Activated naive CD8-positive, alpha-beta T cell (primary cell): Measurements from ENCODE around the gene WDFY3.

ENCODE experiments used
- H3K27ac Mint-ChIP-seq: one replicate; pipeline ENCODE4 v1.8.0; 2021; ENCODE audit warnings: mixed read lengths
- H3K27me3 Mint-ChIP-seq: one replicate; pipeline ENCODE4 v1.8.0; 2021; ENCODE audit warnings: mixed read lengths
- H3K36me3 Mint-ChIP-seq: one replicate; pipeline ENCODE4 v1.8.0; 2021; ENCODE audit warnings: mixed read lengths
- H3K4me1 Mint-ChIP-seq: one replicate; pipeline ENCODE4 v1.8.0; 2021; ENCODE audit warnings: low read depth, mixed read lengths
- H3K4me3 Mint-ChIP-seq: one replicate; pipeline ENCODE4 v1.8.0; 2021; ENCODE audit warnings: mild to moderate bottlenecking, mixed read lengths
- H3K9me3 Mint-ChIP-seq: one replicate; pipeline ENCODE4 v1.8.0; 2021; ENCODE audit warnings: low read depth, mixed read lengths

WDFY3 gene

GRCh38 chr4:84958434-84958833, 8.1 kb downstream of the WDFY3 start:
- Mint-ChIP-seq H3K9me3 (no peaks in the 10 kb centered on the region), H3K27ac (no peak overlapping the region), H3K27me3 (peaks cover 10% of the 10 kb centered on the region), H3K36me3 (no peaks in the 10 kb centered on the region), H3K4me1 (no peaks in the 10 kb centered on the region), H3K4me3 (no peak overlapping the region)

DNA sequence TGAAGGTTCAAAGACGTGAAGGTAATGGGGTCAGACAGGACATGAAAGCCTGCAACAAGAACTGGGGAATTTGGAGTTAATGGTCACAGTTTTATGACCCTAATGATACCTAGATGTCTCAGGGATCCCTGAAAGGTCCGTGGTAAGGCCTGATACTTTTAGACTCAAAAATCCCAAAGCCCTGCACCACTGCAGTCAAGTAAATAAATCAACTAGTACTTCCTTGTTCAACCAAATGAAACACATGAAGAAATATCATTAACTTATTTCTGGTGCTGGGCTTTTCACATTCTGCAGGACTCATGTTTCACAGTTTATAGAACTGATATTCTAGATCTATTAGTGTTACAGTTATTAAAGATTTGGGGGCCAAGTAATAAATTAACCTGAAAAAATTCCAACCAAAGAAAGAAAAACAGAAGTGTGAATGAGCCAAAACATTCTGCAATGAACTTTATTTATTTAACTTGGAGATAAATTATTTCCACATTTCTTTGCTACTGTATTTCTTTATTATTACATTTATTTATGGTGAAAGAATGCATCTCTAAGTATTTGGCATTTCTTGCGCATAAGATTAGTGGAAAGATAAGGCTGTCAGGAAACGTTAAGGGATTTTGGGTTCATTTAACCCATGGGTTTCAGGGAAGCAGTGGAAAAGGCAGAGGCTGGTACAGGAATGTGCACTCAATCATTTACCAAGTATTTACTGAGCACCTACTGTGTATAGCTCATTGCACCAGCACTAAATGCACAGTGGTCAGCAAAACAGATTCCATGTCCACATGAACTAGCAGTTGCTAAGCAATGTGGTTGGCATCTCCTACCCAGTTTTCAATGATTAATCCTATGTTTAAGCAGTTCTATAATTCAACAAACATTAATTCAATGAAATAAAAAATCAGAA, 8.7 kb downstream of the WDFY3 start:
- Mint-ChIP-seq H3K27ac (no peak overlapping the region), H3K36me3 (no peaks in the 10 kb centered on the region), H3K4me3 (no peak overlapping the region), H3K27me3 (peaks cover 10% of the 10 kb centered on the region), H3K4me1 (no peaks in the 10 kb centered on the region), H3K9me3 (no peaks in the 10 kb centered on the region)

GRCh38 chr4:84956014-84956413, 10.5 kb downstream of the WDFY3 start:
- Mint-ChIP-seq H3K27ac (no peak overlapping the region), H3K36me3 (no peaks in the 10 kb centered on the region), H3K9me3 (no peaks in the 10 kb centered on the region), H3K4me3 (no peak overlapping the region), H3K27me3 (peaks cover 6% of the 10 kb centered on the region), H3K4me1 (no peaks in the 10 kb centered on the region)

GRCh38 chr4:84954982-84955567, 11.4 kb downstream of the WDFY3 start:
- H3K36me3 Mint-ChIP-seq = no peaks in the 10 kb centered on the region
- no peak overlapping the region for H3K4me3 Mint-ChIP-seq
- H3K4me1 Mint-ChIP-seq = no peaks in the 10 kb centered on the region
- H3K27me3 Mint-ChIP-seq = peaks cover 3% of the 10 kb centered on the region
- H3K9me3 Mint-ChIP-seq = no peaks in the 10 kb centered on the region
- H3K27ac Mint-ChIP-seq = no peak overlapping the region

GRCh38 chr4:84952776-84953175, 13.7 kb downstream of the WDFY3 start:
- Mint-ChIP-seq H3K4me1 (no peaks in the 10 kb centered on the region), H3K36me3 (no peaks in the 10 kb centered on the region), H3K9me3 (no peaks in the 10 kb centered on the region), H3K27me3 (no peaks in the 10 kb centered on the region), H3K4me3 (no peak overlapping the region), H3K27ac (no peak overlapping the region)

DNA sequence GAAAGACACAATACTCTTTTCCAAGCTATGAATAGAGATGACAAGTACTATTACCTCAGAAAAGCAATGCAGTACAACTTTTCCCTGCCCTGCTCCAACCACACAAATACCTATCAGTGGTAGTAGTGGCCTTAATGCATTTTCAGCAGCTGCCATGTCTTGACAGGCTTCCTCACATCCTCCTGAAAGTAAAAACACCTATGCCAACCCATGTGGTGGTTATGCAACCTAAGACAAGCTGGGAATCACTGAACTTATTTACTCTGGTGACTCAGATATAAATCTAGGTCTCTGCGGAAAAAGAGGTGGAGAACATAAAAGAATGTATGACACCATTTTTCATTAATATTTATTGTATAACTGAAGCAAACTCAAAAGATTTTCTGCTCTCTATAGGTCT, 14.5 kb downstream of the WDFY3 start:
- Mint-ChIP-seq H3K36me3 (no peaks in the 10 kb centered on the region), H3K4me1 (no peaks in the 10 kb centered on the region)

GRCh38 chr4:84948056-84948455, 18.4 kb downstream of the WDFY3 start:
- Mint-ChIP-seq H3K27ac (no peak overlapping the region), H3K9me3 (peaks cover under 1% of the 10 kb centered on the region), H3K36me3 (no peaks in the 10 kb centered on the region), H3K27me3 (peaks cover 2% of the 10 kb centered on the region), H3K4me1 (no peaks in the 10 kb centered on the region), H3K4me3 (no peak overlapping the region)

More for the DNA sequence above, 14.5 kb downstream of the WDFY3 start:
- no peak overlapping the region for H3K4me3 Mint-ChIP-seq
- H3K27me3 Mint-ChIP-seq = no peaks in the 10 kb centered on the region
- H3K9me3 Mint-ChIP-seq = no peaks in the 10 kb centered on the region
- H3K27ac Mint-ChIP-seq = no peak overlapping the region

GRCh38 chr4:84944947-84945346, 21.5 kb downstream of the WDFY3 start:
- Mint-ChIP-seq H3K9me3 (peaks cover 9% of the 10 kb centered on the region), H3K4me3 (no peak overlapping the region), H3K4me1 (no peaks in the 10 kb centered on the region), H3K27me3 (peaks cover 2% of the 10 kb centered on the region), H3K27ac (no peak overlapping the region), H3K36me3 (peaks cover 4% of the 10 kb centered on the region)

DNA sequence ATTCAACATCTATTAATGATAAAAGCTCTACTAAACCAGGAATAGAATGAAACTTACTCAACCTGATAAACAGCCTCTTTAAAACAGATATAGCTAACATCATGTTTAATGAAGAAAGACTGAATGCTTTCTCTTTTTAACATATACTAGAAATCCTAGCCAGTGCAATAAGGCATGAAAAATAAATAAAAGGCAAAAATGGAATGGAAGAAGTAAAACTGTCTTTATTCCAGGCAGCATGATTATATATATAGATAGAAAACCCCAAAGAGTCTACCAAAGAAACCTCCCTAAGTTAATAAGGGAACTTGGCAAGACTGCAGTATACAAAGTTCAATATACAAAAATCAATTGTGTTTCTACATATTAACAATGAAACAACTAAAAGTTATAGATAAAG, 25.5 kb downstream of the WDFY3 start:
- no peaks in the 10 kb centered on the region for H3K4me1 Mint-ChIP-seq
- H3K36me3 Mint-ChIP-seq = peaks cover 4% of the 10 kb centered on the region
- no peak overlapping the region for H3K27ac Mint-ChIP-seq
- no peaks in the 10 kb centered on the region for H3K27me3 Mint-ChIP-seq
- peaks cover 12% of the 10 kb centered on the region for H3K9me3 Mint-ChIP-seq
- H3K4me3 Mint-ChIP-seq = no peak overlapping the region

DNA sequence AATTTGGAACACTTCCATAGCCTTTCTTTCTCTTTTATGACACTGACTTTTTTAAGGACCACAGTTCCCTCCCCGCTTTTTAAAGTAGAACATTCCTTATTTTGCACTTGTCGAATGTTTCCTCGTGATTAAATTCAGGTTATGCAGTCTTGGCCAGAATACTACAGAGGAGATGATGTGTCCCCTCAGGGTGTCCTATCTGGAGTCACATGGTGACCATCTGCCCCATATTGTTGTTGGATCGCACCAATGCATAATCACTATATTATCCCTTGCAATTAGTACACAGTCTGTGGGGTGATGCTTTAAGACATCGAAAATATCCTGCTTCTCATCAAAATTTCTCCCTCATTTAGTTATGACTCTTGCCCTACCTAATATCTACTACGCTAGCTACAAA, 27.4 kb downstream of the WDFY3 start:
- no peak overlapping the region for H3K27ac Mint-ChIP-seq
- H3K27me3 Mint-ChIP-seq = peaks cover 2% of the 10 kb centered on the region
- H3K9me3 Mint-ChIP-seq = peaks cover 12% of the 10 kb centered on the region
- no peak overlapping the region for H3K4me3 Mint-ChIP-seq
- peaks cover 4% of the 10 kb centered on the region for H3K36me3 Mint-ChIP-seq
- H3K4me1 Mint-ChIP-seq = no peaks in the 10 kb centered on the region

DNA sequence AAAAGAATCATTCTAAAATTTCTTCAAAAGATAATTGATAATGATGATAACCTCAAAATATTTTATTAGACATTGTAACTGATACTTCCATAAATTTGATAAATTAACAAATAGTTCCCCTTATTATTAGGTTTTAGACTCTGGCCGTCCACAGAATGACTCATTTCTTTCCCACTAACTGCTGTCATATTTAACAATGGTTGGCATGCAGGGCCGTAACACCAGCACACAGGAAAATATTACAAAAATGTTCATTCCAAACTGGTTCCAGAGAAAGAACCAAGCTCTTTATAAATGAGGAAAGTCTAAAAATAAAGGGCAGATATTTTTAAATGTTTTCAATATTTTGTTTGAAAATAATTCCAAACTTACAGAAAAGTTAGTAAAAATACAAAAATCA, 28.2 kb downstream of the WDFY3 start:
- Mint-ChIP-seq H3K4me1 (no peaks in the 10 kb centered on the region), H3K36me3 (peaks cover 4% of the 10 kb centered on the region), H3K27ac (no peak overlapping the region), H3K4me3 (no peak overlapping the region), H3K9me3 (peaks cover 12% of the 10 kb centered on the region), H3K27me3 (peaks cover 5% of the 10 kb centered on the region)

DNA sequence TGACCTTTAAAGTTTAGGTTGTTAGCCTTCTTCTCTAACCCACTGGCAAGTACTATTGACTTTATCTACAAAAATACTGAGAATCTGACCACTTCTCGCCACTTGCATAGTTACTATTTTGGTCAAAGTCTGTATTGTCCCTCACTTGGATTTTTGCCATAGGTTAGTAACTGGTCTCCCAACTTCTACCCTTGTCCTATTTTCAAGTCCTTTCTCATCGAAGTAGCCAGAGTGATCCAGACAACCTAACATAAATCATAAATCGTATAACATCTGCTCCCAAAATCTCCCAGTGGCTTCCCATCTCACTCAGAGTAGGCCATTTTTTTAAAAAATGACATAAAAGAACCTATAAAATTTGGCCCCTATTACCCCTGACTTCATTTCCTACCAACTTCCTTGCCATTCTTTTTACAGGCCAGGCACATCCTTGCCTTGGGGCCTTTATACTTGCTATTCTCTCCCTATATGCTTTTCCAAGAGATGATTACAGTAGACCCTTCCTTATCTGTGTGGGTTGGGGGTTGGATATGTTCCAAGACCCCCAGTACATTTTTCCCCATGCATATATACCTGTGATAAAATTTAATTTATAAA, 29.0 kb downstream of the WDFY3 start:
- Mint-ChIP-seq H3K4me1 (no peaks in the 10 kb centered on the region), H3K4me3 (no peak overlapping the region), H3K27ac (no peak overlapping the region), H3K36me3 (no peaks in the 10 kb centered on the region), H3K9me3 (peaks cover 7% of the 10 kb centered on the region), H3K27me3 (peaks cover 5% of the 10 kb centered on the region)

DNA sequence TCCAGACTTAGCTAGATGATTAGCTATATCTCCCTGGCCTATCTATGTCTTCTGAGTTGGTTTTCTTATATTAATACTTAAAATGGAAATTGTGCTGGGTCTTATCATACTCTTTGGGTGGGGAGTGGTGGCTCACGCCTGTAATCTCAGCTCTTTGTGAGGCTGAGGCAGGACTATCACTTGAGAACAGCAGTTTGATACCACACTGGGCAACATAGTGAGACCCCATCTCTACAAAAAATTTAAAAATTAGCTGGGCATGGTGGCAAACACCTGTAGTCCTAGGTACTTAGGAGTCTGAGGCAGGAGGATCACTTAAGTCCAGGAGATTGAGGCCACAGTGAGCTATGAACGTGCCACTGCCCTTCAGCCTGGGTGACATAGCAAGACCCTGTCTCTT, 30.4 kb downstream of the WDFY3 start:
- no peaks in the 10 kb centered on the region for H3K4me1 Mint-ChIP-seq
- no peaks in the 10 kb centered on the region for H3K36me3 Mint-ChIP-seq
- H3K9me3 Mint-ChIP-seq = peaks cover 7% of the 10 kb centered on the region
- H3K27ac Mint-ChIP-seq = no peak overlapping the region
- H3K27me3 Mint-ChIP-seq = peaks cover 5% of the 10 kb centered on the region
- H3K4me3 Mint-ChIP-seq = no peak overlapping the region

DNA sequence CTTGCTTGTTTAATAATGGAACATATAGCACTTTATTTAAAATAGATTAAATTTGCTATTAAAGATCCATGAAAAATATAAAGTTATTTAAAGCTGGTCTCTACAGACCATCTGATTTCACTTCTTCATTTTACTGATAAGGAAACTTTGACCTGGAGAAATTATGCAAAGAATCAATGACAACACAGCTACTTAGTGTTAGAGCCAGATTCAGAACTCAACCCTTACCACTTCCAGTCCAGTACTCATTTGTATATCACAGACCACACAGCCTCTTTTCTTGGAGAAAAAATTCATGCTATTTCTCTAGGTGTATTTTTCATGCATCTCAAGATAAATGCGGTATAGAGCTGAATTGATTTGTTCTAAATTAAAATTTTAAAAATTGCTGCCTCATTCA, 34.0 kb downstream of the WDFY3 start:
- Mint-ChIP-seq H3K4me3 (no peak overlapping the region), H3K27ac (no peak overlapping the region), H3K9me3 (no peaks in the 10 kb centered on the region), H3K4me1 (no peaks in the 10 kb centered on the region), H3K36me3 (no peaks in the 10 kb centered on the region), H3K27me3 (peaks cover 5% of the 10 kb centered on the region)

DNA sequence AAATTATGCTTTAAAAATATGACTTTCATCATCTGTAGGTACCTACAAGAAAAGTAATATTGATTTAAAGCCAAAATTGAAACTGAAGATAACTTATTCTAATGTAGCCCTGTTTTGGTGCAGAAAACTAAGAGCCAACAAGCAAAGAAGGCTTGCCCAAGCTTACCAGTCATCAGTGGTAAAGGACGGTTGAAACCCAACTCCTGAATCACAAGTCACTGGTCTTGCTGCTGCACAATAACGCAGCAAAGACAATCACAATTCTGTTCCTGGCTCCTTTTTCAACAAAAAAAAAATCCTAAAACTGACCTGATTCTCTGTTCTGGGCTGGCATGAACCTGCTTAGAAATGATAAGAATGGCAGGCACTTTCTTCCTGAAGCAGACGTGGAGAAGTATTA, 34.5 kb downstream of the WDFY3 start:
- peaks cover 5% of the 10 kb centered on the region for H3K27me3 Mint-ChIP-seq
- H3K36me3 Mint-ChIP-seq = no peaks in the 10 kb centered on the region
- no peak overlapping the region for H3K4me3 Mint-ChIP-seq
- H3K27ac Mint-ChIP-seq = no peak overlapping the region
- no peaks in the 10 kb centered on the region for H3K9me3 Mint-ChIP-seq
- no peaks in the 10 kb centered on the region for H3K4me1 Mint-ChIP-seq
